MCF 10A (cell line): ENCODE measurements around the gene VCAN. TPM values are rescaled to one million over a fixed set of nuclear protein-coding genes. Genes with fewer than 3 reads are reported as not detected.

Experiments used
- BruUV-seq: library from RNA; stranded (reverse); fragments of 400-500 nt; replicated peaks from 2 replicates; lab custom pipeline; 2021; lab: Mats Ljungman, UMichigan
- CTCF ChIA-PET: fragments of 300-600 bp; sonication (Branson Sonifier 250); formaldehyde crosslinking; extraction: SDS; loops from one replicate; lab custom pipeline; 2021; ENCODE audit warnings: antibody characterized with exemption, inconsistent platforms; lab: Yijun Ruan, JAX
- POLR2A ChIA-PET: fragments of 300-600, 350-650 bp; sonication (Branson Sonifier 250); formaldehyde crosslinking; extraction: SDS; loops from one replicate; lab custom pipeline; 2020; ENCODE audit warnings: antibody characterized with exemption, inconsistent platforms; lab: Yijun Ruan, JAX
- DNase-seq: peaks from one replicate; pipeline ENCODE4 v3.0.0-alpha.2; 2018; ENCODE audit not compliant: unreplicated experiment
- H3K27ac Mint-ChIP-seq: one replicate; pipeline ENCODE4 v1.8.0; 2022; ENCODE audit warnings: mild to moderate bottlenecking, low read depth, mixed read lengths; ENCODE audit not compliant: unreplicated experiment
- H3K27me3 Mint-ChIP-seq: one replicate; pipeline ENCODE4 v1.8.0; 2022; ENCODE audit warnings: mixed read lengths; ENCODE audit not compliant: insufficient read depth, unreplicated experiment
- H3K36me3 Mint-ChIP-seq: one replicate; pipeline ENCODE4 v1.8.0; 2022; ENCODE audit warnings: mild to moderate bottlenecking, moderate library complexity, mixed read lengths; ENCODE audit not compliant: insufficient read depth, unreplicated experiment
- H3K4me1 Mint-ChIP-seq: one replicate; pipeline ENCODE4 v1.8.0; 2022; ENCODE audit warnings: mixed read lengths; ENCODE audit not compliant: insufficient read depth, unreplicated experiment
- H3K4me3 Mint-ChIP-seq: one replicate; pipeline ENCODE4 v1.8.0; 2022; ENCODE audit warnings: mild to moderate bottlenecking, moderate library complexity, mixed read lengths; ENCODE audit not compliant: unreplicated experiment
- H3K9me3 Mint-ChIP-seq: one replicate; pipeline ENCODE4 v1.8.0; 2022; ENCODE audit warnings: mixed read lengths; ENCODE audit not compliant: unreplicated experiment
- CTCF ChIP-seq: fragments of 200-600 bp; IDR thresholded peaks from one replicate; pipeline ENCODE4 v1.8.0; 2022; ENCODE audit warnings: antibody characterized with exemption, mild to moderate bottlenecking; ENCODE audit not compliant: unreplicated experiment
- intact Hi-C: fragments of 100-400 bp; cut with micrococcal nuclease; formaldehyde crosslinking; loops from 2 replicates; pipeline ENCODE4 v1.14.1; 2022
- total RNA-seq: library from RNA; stranded (reverse); gene quantifications from 2 replicates; pipeline ENCODE4 v1.2.3, GENCODE V29; 2022

The VCAN gene
- total RNA-seq, 1 experiment from 2014 or later: 50.6 TPM

GRCh38 chr5:83470526-83471404 lies 779 bp upstream of the VCAN start:
- BruUV-seq: no TSS peak
- Mint-ChIP-seq H3K4me3 (peak overlapping the region; percentile 80), H3K4me1 (peaks cover 9% of the 10 kb centered on the region), H3K9me3 (no peaks in the 10 kb centered on the region), H3K36me3 (no peaks in the 10 kb centered on the region), H3K27me3 (peaks cover 51% of the 10 kb centered on the region), H3K27ac (no peak overlapping the region)
- intact Hi-C loops: loop anchor here (5.0 kb wide), 5 partner anchors 103 to 1063 kb away; no protein-coding TSS in a partner anchor
- peak; percentile 4 for DNase-seq
- ChIA-PET CTCF (interaction anchor here (0.9 kb wide), 1 partner anchor 41 kb away, joined by 3 read pairs; no protein-coding TSS in a partner anchor), POLR2A (interaction anchor here (1.2 to 1.7 kb wide), 4 partner anchors 19 to 829 kb away, joined by 3 to 8 read pairs (median 4); partner anchors contain the start of genes TMEM167A and XRCC4)
- no peak for TF ChIP-seq CTCF

- POLR2A ChIA-PET: interaction anchor here (0.6 to 1.7 kb wide), 14 partner anchors 10 to 1119 kb away, joined by 3 to 8 read pairs (median 3); partner anchors contain the start of genes TMEM167A and XRCC4
- Mint-ChIP-seq H3K36me3 (no peaks in the 10 kb centered on the region), H3K9me3 (no peaks in the 10 kb centered on the region), H3K27me3 (peaks cover 37% of the 10 kb centered on the region), H3K4me3 (peak overlapping the region; percentile 80), H3K4me1 (peaks cover 19% of the 10 kb centered on the region), H3K27ac (no peak overlapping the region)
- intact Hi-C loops: loop anchor here (2.0 to 5.0 kb wide), 7 partner anchors 41 to 1065 kb away; partner anchors contain the start of genes TMEM167A and XRCC4
- no peak for TF ChIP-seq CTCF
- DNase-seq: peak; percentile 34
- CTCF ChIA-PET: interaction anchor here (0.5 to 2.0 kb wide), 9 partner anchors 42 to 1149 kb away, joined by 3 to 14 read pairs (median 4); no protein-coding TSS in a partner anchor
- no TSS peak for BruUV-seq
Measured at GRCh38 chr5:83472213-83472507, 616 bp downstream of the VCAN start.

- TF ChIP-seq CTCF: no peak
- H3K27ac Mint-ChIP-seq: no peak overlapping the region
- peaks cover 31% of the 10 kb centered on the region for H3K27me3 Mint-ChIP-seq
- no TSS peak for BruUV-seq
- H3K4me1 Mint-ChIP-seq: peaks cover 19% of the 10 kb centered on the region
- H3K9me3 Mint-ChIP-seq: no peaks in the 10 kb centered on the region
- no peak for DNase-seq
- intact Hi-C loops: loop anchor here (1.0 to 5.0 kb wide), 11 partner anchors 42 to 1120 kb away; partner anchors contain the start of genes TMEM167A and XRCC4
- ChIA-PET CTCF (interaction anchor here (0.6 to 2.0 kb wide), 20 partner anchors 31 to 1764 kb away, joined by 3 to 14 read pairs (median 4); no protein-coding TSS in a partner anchor), POLR2A (interaction anchor here (0.6 to 1.7 kb wide), 20 partner anchors 9 to 1120 kb away, joined by 3 to 12 read pairs (median 3); partner anchors contain the start of genes TMEM167A and XRCC4)
- H3K4me3 Mint-ChIP-seq: peak overlapping the region; percentile 80
- no peaks in the 10 kb centered on the region for H3K36me3 Mint-ChIP-seq
Measured at GRCh38 chr5:83472508-83473345, 1.2 kb downstream of the VCAN start.
